Cardiac fibroblast (primary cell): ENCODE measurements around the gene DAB2IP.
"Not testable (repeated sequence)": the region's sequence is repeated elsewhere in the genome, so short reads cannot be mapped to it uniquely, and the experiment has no call there.

Experiments used
- DNase-seq, 2 donors: peaks; one replicate each; pipeline versions ENCODE4 v3.0.0 to v3.0.0-alpha.2; 2010; ENCODE audit warnings: low read depth in 2 of 2
- H3K4me3 ChIP-seq, 2 donors: replicated peaks in 1 of 2; 1 replicate in 1 of 2; 2 replicates in 1 of 2; pipeline ENCODE4 v1.5.1; 2011; ENCODE audit warnings: low read depth in 2 of 2, low read length in 2 of 2, mild to moderate bottlenecking in 2 of 2, moderate library complexity in 1 of 2
- CTCF ChIP-seq: IDR thresholded peaks from one replicate; pipeline ENCODE4 v1.5.1; 2011; ENCODE audit warnings: low read depth, mild to moderate bottlenecking, low read length, inconsistent platforms

DAB2IP gene

DNA sequence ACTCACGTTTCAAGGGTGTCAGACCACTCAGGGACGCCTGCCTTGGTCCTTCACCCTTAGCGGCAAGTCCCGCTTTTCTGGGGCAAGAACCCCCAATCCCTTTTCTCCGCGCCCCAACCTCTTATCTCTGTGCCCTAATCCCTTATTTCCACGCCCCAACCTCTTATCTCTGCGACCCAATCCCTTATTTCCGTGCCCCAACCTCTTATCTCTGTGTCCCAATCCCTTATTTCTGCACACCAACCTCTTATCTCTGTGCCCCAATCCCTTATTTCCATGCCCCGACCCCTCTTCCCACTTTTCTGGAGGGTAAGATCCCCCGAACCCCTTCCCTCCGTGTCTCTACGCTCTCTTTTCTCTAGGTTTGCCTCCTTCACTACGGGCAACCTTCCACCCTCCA is 139.4 kb downstream of the DAB2IP start:
- no peak for TF ChIP-seq CTCF
- H3K4me3 ChIP-seq: no peak overlapping the region

GRCh38 chr9:121792476-121792875 is 141.0 kb downstream of the DAB2IP start:
- H3K4me3 ChIP-seq: not testable (repeated sequence)

More for the DNA sequence above, 139.4 kb downstream of the DAB2IP start:
- DNase-seq: no peak

DNA sequence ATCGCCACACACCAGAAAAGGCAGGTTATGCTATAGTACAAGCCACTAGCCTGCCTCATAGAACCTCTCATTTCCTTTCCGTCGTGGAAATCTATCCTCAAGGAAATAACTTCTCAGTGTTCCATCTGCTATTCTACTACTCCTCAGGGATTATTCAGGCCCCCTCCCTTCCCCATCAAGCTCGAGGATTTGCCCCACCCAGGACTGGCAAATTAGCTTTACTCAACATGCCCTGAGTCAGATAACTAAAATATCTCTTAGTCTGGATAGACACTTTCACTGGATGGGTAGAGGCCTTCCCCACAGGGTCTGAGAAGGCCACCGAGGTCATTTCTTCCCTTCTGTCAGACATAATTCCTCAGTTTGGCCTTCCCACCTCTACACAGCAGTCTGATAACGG is 142.9 kb downstream of the DAB2IP start:
- H3K4me3 ChIP-seq, DNase-seq: not testable (repeated sequence)

More at GRCh38 chr9:121792476-121792875, 141.0 kb downstream of the DAB2IP start:
- DNase-seq: not testable (repeated sequence)

GRCh38 chr9:121797081-121797480 is 145.6 kb downstream of the DAB2IP start:
- no peak overlapping the region for H3K4me3 ChIP-seq
- no peak for TF ChIP-seq CTCF
- no peak for DNase-seq

DNA sequence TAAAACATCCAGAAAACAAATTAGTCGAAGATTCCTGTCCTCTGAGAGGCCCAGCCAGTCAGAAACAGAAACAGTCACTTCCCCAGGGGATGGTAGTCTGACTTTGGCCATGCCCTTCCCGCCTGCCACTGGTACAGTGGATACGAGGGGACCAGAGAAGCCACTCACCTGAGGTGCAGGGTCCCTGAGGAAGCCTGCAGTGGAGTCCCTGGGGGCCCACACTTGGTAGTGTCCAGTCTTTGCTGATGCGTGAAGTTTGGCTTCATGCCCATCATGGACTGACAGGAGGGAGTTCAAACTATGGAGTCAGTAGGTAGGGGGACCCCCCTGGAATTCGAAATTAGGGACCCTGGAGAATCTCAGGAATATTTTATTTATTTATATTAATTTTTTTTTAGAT is 147.5 kb downstream of the DAB2IP start:
- no peak for TF ChIP-seq CTCF
- no peak for DNase-seq

DNA sequence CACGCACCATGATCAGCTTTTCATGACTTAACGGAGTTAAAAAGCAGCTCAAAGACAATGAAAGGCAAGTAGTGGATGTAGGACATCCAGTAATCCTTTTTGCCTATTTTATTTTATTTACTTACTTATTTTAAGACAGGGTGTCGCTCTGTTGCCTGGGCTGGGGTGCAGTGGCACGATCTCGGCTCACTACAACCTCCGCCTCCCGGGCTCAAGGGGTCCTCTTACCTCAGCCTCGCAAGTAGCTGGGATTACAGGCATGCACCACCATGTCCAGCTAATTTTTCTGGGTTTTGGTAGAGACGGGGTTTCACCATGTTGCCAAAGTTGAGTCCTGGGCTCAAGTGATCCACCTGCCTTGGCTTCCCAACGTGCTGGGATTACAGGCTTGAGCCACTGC is 148.9 kb downstream of the DAB2IP start:
- no peak overlapping the region for H3K4me3 ChIP-seq
- no peak for DNase-seq

More for the DNA sequence above, 147.5 kb downstream of the DAB2IP start:
- no peak overlapping the region for H3K4me3 ChIP-seq

DNA sequence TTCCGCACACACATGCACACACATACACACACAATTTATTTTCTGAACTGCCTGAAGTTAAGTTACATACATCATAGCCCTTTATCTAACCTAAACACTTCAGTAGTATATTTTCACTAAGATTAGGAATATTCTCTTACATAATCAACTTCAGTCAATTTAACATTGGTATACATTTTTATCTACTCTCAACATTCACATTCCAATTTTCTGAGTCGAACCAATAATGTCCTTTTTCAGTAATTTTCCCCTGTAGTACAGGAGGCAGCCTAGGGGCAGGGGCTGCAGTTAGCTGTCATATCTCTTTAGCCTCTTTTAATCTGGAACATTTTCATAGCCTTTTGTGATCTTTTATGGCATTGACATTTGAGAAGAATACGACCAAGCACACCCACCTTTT is 150.1 kb downstream of the DAB2IP start:
- no peak for TF ChIP-seq CTCF
- DNase-seq: no peak
- H3K4me3 ChIP-seq: no peak overlapping the region

More for the DNA sequence above, 148.9 kb downstream of the DAB2IP start:
- no peak for TF ChIP-seq CTCF

GRCh38 chr9:121802753-121803152 is 151.3 kb downstream of the DAB2IP start:
- no peak overlapping the region for H3K4me3 ChIP-seq
- TF ChIP-seq CTCF: no peak
- DNase-seq: no peak
